Skin epidermis (tissue), 12 donors: ENCODE results near the gene CCR5.
"Not testable (repeated sequence)": the region's sequence is repeated elsewhere in the genome, so short reads cannot be mapped to it uniquely, and the experiment has no call there.

Experiments used
- H3K27ac ChIP-seq, 21 experiments: fragments of 200-600 bp; sonication (generic) in 11 of 21; one replicate each; pipeline ENCODE4 v1.5.0; 2020; ENCODE audit warnings: mild to moderate bottlenecking in 3 of 21, inconsistent platforms in 2 of 21, moderate library complexity in 2 of 21
- H3K4me3 ChIP-seq, 7 experiments: fragments of 200-600 bp; sonication (generic) in 2 of 7; one replicate each; pipeline ENCODE4 v1.5.0; 2020; ENCODE audit warnings: inconsistent platforms in 2 of 7, mild to moderate bottlenecking in 2 of 7, moderate library complexity in 1 of 7

Gene CCR5

GRCh38 chr3:46378426-46378942 is 7.7 kb downstream of the CCR5 start:
- Histone ChIP-seq H3K4me3 (no peak overlapping the region), H3K27ac (no peak overlapping the region)

DNA sequence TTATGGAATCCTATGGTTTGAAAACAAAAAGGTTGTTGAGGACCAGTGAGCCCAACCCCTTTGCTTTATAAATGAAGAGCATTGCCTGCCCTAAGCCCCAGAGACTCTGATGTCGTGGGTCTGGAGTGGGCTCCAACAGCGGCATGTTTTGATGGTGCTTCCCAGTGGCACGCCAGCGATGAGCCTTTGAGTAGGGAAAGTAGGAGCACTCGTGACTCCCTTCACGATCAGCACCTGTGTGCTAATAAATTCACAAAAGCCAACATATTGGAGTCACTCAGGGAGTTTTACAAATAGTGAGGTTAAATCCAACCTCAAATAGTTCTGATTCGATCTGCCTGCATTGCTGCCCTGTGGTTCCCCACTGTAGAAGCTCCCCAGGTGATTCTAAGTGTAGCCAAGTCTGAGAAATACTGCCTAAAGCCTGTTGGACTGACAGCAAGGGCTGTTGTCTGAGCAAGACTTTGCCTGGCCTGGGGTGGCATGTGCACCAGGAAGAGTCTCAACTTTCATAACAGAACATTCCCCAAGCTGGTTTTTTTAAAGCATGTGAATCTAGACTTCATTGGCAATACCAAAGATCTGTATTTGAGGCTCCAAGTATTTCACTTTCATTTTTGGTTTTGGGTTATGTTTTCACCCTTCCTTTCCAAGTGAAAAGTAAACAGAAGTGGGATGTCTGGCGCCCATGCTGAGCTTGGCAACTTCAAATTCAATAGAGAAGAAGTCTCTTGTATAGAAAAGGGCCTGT is 9.9 kb downstream of the CCR5 start:
- no peak overlapping the region for H3K4me3 ChIP-seq

GRCh38 chr3:46381625-46382024 is 10.9 kb downstream of the CCR5 start:
- Histone ChIP-seq H3K4me3 (no peak overlapping the region), H3K27ac (peak overlapping the region in 4 of 21 experiments; percentile 40 to 82 (median 58))

More for the DNA sequence above, 9.9 kb downstream of the CCR5 start:
- peak overlapping the region in 14 of 21 experiments; percentile 0 to 82 (median 48) for H3K27ac ChIP-seq

DNA sequence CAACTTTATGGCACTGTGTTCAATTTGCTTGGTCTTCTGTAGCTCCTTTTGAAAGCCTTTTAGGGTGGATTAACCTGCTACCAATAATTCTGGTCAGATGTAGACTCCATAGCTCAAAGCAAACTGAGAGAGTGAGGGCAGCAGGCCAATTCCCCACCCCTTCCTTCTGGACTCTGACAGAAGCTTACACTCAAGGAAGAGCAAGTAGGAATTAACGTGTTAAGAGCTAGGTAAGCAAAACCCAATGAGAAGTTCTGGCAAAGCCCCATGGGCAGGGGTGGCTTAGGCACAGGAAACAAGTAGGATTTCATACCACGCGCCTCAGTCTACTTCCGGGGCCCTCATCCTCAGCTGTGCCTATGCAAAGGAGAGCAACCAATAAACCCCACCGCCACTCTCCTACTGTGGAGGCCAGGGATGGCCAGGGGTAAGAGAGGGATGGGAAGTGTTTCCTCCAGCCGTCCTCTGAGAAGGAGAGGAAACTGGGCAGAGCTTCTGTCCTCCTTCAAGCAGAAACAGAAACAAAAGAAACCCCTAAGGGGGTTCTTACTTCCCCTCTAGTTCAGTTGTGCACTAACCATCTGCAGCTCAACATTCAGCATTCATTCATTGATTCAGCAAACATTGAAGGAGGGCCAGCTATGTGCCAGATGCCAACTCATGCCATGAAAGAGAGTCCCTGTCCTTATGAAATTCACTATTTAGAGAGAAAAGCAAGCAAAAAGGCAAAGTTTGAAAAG is 12.6 kb downstream of the CCR5 start:
- peak overlapping the region in 4 of 21 experiments; percentile 8 to 40 (median 21) for H3K27ac ChIP-seq
- H3K4me3 ChIP-seq = no peak overlapping the region

GRCh38 chr3:46383951-46384330 is 13.2 kb downstream of the CCR5 start:
- peak overlapping the region in 2 of 21 experiments; percentile 24 to 40 for H3K27ac ChIP-seq

DNA sequence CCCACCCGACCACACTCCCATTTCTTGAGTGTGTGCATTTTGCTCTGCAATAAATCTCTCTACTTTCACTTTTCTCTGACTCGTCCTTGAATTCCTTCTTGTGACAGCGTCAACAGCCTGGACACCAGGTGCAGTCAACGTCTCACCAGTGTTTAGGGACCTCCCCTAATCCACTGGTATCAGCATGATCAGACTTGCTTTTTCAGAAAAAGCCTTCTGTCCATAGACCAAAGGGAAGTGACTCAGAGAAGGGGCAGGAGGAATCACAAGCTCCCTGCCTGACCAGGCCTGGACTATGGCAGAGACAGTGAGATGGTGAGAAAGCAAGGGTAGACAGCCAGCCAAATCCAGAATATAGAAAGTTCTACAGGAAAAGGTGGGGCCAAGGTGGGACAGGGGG is 15.5 kb downstream of the CCR5 start:
- no peak overlapping the region for H3K4me3 ChIP-seq
- peak overlapping the region in 2 of 21 experiments; percentile 19 to 28 for H3K27ac ChIP-seq

More at GRCh38 chr3:46383951-46384330, 13.2 kb downstream of the CCR5 start:
- no peak overlapping the region for H3K4me3 ChIP-seq

- not testable (repeated sequence) for H3K4me3 ChIP-seq, H3K27ac ChIP-seq
These were observed 18.1 kb downstream of the CCR5 start for GRCh38 chr3:46388847-46389246.

DNA sequence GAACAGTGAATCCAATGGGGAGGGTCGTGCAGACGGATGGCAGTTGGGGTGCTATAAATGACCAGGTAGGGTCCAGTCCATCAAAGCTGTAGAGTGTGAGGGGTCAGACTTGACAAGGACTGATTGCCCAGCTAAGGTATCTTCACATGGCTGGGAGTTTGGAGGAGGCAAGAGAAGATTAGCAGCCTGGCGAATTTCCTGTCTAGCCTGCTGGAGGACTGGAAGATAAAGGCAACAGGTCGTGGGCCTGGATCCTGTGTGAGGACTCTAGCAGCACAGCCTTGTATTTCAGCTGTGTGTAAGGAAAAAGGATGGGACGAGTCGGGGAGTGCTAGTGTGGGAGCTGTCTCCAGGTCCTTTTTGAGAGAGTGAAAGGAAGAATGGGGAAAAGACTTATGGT is 18.6 kb downstream of the CCR5 start:
- H3K27ac ChIP-seq = no peak overlapping the region
- no peak overlapping the region for H3K4me3 ChIP-seq

DNA sequence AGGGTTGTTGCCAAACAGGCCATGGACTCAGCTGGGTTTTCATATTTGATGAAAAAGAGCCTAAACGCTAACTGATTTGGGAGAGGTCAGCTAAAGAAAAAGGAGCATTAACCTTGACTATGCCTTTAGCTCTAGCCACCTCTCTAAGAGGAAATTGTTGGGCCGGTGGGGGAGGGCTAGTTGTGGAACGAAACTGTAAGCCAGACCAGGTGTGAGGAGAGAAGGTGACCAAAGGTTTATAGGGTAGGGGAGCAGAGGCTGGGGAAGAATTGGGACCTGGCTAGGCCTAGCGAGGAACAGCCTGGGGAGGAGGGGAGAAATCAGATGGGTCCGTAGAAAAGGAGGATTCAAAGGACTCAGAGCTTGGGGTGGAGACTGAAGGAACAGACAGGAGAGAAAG is 20.8 kb downstream of the CCR5 start:
- not testable (repeated sequence) for H3K4me3 ChIP-seq, H3K27ac ChIP-seq

GRCh38 chr3:46393011-46393410 is 22.3 kb downstream of the CCR5 start:
- H3K27ac ChIP-seq = no peak overlapping the region
- H3K4me3 ChIP-seq = no peak overlapping the region

DNA sequence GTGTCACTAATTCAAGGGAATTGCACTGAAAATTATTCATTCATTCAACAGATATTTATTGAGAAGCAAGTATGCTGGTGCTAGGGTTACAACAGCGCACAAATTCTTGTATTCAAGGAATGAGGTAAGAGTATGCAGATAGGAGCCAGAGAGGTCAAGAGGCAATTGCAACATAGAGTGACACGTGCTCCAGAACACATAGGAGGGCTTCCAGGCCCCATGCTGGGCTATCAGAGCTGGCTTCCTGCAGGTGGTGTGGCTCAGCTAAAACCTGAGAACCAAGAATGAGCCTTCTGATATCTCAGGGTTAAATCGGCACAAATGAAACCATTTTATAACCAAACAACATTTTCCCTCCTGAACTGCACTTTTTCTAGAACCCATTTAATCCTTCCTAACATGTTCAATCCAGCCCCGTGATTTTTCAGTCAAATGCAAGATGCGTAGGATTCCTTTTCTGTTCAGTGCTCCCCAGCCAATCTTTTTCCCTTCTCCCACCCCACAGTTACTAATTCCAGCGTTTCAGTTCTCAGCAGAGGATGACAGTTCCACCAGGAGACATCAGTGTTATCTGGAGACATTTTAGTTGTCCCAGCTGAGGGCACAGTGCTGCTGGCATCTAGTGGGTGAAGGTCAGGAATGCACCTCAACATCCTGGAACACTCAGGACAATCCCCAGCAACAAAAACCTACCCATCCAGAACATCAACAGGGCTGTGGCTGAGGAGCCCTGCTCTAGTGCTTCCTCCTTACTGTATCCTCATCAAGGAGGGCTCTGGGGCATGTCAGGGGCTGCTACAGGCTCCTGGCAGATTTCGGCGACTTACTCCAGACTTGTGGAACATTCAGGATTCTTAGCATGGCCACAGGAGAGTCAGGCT is 23.0 kb downstream of the CCR5 start:
- H3K27ac ChIP-seq = no peak overlapping the region
- H3K4me3 ChIP-seq = no peak overlapping the region

DNA sequence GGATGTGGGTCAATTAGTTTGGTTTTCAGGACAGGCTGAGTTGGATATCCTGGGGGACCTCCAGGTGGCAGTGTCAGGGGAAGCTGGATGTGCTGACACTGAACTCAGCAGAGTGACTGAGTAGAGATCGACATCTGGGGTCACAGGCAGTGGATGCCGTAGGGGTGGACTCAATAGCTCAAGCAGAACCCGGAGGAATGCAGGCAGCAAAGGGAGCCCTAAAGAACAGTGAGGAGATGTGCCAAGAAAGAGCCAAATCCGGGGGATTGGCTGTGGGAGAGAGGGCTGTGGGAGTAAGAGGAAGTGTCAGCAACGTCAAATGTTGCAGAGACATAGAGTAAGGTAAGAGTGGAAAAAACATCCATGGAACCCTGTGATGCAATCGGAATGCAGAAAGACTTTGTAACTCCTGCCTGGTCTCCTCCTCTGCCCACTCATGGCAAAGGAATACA is 24.5 kb downstream of the CCR5 start:
- no peak overlapping the region for H3K4me3 ChIP-seq
- H3K27ac ChIP-seq = no peak overlapping the region

DNA sequence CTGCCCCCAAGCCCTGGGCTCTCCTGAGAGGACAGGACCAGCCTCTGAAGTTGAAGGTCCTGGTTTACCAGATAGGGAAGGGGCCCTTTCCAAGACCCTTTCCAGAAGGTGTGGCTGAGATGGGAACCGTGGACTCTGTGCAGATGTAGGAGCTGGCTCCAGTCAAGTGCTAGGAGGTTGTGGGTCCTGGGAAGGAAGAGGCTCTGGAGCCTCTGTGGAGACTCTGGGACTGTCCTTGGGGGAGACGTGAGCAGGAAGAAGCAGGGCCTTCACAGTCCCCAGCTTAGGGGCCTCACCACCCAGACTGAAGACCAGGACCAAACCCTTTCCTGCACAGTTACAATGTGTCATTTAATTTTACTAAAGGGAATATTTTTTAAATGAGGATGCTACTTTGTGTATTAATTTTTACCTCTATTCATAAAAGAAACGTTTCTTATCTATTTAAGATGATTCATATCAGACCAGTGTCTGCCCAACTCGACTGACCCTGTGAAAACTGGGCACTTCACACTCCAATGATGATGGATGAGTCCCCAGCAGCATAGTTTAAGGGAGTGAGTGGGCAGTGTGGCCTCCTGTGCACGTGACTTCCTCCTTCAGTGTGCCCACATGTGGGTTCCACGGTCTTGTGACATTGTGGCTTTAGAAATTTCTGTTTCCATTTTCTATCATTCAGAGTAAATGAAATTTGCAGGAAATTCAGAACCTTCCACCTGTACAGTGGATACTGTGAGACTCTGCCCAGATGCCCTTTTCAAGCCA is 25.2 kb downstream of the CCR5 start:
- H3K4me3 ChIP-seq = no peak overlapping the region
- H3K27ac ChIP-seq = peak overlapping the region in 7 of 21 experiments; percentile 6 to 42 (median 21)

- peak overlapping the region in 2 of 21 experiments; percentile 6 to 12 for H3K27ac ChIP-seq
- H3K4me3 ChIP-seq = no peak overlapping the region
These were observed 26.4 kb downstream of the CCR5 start for GRCh38 chr3:46397111-46397510.

- H3K27ac ChIP-seq = no peak overlapping the region
- no peak overlapping the region for H3K4me3 ChIP-seq
These were observed 27.6 kb downstream of the CCR5 start for GRCh38 chr3:46398186-46398955.

DNA sequence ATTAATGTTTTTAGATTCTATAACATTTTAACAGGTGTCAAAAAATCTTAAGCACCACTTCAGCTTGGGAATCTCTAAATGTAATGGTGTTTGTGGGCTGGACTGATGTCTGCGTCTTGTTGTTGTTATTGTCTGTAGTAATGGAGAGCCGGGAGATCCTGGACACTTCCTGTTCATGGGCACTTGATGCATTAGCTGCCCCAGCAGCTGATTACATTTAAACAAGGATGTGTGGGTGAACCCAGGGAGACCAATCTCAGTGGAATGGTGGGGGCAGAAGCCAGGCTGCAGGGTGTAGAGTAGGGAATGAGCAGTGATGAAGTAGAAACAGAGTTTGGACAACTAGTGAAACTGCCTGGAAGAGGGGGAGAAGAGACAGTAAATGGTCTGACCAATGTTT is 28.4 kb downstream of the CCR5 start:
- Histone ChIP-seq H3K27ac (no peak overlapping the region), H3K4me3 (no peak overlapping the region)

DNA sequence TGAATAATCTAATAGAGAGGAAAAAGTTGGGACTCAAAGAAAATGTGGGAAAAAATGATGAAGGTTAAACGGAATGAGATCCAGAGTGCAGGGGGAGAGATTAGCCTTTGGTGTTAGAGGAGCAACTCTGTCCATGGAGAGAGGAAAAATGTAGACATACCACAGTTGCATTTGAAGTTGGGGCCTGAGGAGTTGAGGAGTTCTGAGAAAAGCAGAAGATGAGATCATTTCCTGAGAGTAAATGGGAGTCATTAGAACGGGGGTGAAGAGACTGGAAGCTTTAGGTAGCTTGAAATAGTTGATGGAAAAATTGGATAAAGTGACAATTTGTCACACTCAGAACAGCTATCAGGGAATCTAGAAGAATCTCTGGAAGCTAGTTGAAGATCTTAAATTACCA is 28.8 kb downstream of the CCR5 start:
- no peak overlapping the region for H3K27ac ChIP-seq
- H3K4me3 ChIP-seq = no peak overlapping the region

DNA sequence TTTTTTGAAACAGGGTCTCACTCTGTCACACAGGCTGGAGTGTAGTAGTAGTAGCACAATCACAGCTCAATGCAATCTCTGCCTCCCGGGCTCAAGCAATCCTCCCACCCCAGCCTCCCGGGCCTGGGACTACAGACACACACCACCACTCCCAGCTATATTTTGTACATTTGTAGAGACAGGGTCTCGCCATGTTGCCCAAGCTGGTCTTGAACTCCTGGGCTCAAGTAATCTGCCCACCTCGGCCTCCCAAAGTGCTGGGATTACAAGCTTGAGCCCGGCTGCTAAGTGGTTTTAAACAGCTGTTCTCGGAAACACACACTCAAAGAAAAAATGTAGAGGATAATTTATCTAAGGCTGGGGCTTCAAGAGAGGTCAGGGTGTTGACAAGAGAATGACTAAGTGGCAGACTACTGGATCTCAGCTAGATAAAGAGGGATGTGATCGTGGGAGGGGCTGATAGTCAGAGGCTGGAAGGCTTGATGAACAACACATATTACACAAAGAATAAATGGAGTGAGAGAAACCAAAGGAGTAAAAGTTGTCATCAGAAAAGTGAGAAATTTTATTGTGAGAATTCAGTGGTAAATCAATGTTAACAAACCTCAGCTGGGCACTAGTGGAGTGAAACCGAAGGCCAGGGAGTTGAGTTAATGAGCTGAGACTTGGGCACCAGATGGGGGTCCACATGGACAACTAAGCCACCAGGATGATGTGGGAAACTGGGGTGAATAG is 29.4 kb downstream of the CCR5 start:
- H3K4me3 ChIP-seq = no peak overlapping the region
- no peak overlapping the region for H3K27ac ChIP-seq
